NCI-H526 treated with DMSO at 0.1 percent for 48 hours (cell line): ENCODE results near the gene OTX1.
"Not testable (repeated sequence)": the region's sequence is repeated elsewhere in the genome, so short reads cannot be mapped to it uniquely, and the experiment has no call there.

Experiments used
- DNase-seq: peaks from one replicate; lab custom pipeline; 2025; lab: John Stamatoyannopoulos, UW

OTX1 gene

DNA sequence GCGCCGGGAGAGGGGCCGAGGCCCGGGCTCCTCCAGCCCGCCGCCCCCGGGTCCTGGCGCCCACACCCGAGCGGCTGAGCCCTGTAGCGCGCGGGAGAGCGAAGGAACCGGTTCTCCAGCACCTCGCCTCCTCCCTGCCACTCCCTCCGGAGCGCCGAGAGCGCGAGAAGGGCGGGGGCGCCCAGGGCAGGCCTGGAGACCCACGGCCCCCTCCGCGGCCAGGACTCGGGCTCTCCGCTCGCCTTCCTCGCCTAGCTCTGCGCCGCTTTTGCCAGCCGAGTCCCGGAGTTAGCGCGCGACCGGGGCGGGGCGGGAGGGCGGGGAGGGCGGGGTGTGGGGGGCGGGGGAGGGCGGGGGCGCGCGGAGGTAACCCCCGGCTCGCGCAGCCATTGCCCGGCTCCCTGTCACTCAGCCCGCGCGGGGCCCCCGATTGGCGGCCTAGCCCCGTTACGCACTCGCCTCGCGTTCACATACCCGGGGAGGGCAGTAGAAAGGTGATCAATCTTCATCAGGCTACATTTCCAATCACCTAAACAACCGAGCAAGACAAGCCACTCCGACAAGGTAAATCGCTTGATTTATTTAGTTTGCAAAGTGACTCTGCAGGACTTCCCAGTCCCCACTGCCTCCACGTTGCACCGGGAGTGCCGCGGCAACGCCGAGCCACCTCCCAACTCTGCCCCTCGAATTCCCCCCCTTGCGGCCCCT, at the start of gene OTX1:
TSS of gene OTX1 (plus strand) at position 497 of the 708 bp plus-strand sequence. CDS start 2,161 bp downstream, outside the sequence.
- peak; percentile 93 for DNase-seq

DNA sequence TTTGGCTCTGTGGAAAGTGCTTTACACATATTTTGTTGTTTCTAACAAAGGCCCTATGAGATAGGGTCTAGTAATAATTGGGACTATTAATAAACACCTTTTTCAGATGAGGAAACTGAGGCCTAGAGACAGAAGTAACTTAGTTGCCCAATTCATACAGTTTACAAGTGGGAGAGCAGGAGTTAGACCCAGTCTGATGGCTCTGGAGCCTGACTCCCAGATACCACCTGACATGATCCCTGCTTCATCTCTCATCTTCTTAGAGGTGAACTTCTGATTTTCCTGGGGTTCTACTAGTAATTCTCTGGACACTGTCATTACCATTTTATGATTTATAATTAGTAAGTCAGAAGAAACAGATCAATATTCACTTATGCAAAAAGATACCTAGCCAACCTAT, 49.1 kb upstream of the OTX1 start:
- DNase-seq = no peak

DNA sequence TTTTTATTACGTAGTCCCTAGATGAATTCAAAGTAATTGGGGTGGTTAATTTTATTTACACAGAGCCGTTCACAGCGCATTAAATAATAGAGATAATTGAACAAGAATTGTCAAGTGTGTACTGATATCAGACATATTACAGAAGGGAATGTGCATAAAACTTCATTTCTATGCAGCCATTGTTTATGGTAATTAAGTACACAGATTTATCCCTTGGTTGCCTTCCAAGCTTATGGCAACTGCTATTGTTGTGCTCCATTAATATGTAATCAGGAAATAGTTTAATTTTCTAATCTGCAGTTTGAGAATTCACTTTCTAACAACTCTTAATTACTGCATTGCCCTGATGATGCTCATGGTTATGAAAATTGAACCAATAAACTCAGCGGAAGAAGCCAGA, 47.3 kb upstream of the OTX1 start:
- no peak for DNase-seq

DNA sequence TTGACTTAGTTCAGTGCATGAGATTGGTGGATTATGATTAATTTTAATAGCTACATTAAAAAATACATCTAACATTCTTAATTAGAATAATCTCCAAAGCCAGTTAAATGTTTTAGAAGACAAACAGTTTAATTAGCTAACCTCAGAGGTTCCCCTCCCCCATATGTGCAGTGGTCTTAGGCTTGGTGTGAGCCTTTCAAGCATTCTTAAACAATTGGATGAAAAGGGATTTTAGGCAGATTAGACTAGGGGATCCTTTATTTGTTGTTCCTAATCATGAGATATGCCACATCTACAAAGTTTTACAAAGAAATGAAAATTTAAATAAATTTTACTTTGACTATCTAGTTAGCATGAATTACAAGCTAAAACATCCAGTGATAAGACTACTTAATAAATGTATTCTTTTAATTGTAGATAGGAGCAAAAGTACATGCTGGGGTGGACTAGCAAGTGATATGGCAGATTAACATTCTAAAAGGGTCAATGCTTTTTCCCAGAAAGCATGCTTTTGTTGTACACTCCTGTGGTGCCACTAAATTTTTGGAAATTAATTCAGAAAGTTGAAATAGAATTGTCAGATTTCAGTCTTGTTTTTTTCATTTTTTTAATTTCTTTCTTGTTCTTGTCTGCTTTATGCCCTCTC, 42.7 kb upstream of the OTX1 start:
- no peak for DNase-seq

DNA sequence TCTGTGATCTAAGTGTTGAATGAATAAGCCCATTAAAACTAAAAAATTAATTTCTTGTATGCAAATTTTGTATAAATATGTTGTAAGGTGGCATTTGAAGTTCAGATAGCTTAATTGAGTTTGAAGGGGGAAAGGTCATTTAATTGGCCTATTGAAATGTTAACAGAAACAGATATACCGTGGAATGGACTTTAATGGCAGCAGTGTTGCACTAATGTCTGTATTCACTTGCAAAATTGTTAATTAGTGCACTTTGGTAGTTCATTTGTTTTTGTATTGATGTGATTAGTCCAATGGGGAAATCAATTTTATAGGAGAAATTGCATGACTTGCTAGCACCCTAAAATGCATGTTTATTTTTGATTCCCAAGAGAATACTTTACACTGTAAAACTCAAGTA, 41.8 kb upstream of the OTX1 start:
- DNase-seq = no peak

DNA sequence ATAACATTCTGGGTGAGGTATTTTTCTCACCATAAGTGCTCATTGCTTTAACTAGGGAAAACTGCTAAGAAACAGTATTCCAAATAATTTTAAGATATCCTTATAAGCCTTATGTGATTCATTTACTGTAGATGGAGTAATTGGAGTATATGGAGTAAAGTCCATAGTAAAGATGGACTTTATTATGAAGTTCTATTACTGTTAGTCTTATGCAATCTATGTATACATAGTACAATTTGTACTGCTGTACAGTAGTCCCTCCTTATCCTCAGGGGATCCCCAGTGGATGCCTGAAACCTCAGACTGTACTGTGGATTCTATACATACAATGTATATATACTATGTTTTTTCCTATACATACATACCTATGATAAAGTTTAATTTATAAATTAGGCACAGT, 41.1 kb upstream of the OTX1 start:
- no peak for DNase-seq

DNA sequence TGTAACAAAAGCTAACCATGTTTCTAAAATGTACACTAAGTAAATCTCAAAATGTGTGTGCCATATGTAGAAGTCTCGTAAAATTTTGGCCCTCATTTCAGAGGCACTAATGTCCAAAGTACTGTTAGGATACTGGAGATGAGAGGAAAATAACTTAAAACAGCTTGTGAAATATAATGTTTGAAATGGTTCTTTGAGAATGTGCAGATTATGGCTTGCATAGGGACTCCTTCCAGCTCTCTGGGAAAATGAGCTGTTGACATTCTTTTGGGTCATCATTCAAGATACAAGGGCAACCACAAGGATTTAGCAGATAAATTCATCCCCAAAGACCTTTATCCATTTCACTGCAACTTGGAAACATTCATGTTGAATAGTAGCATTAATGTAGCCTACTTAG, 38.1 kb upstream of the OTX1 start:
- DNase-seq = no peak

DNA sequence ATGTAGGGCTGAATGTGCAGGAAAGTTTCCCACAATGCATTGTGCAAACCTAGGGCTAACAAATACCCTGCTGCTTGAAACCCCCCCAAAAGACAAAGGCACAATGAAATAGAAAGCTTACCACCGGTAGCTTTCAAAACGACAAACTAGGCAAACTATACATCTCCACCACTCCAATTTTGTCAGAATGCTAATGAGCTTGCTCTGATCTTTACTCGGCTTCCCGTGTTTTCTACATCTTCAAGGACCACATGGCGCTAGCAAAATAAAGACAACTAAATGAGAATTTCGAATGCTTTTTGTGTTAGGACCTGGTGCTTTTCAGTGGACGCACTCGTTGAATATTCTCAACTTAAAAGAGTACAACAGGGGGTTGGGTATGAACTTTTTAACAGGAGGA, 37.2 kb upstream of the OTX1 start:
- no peak for DNase-seq

DNA sequence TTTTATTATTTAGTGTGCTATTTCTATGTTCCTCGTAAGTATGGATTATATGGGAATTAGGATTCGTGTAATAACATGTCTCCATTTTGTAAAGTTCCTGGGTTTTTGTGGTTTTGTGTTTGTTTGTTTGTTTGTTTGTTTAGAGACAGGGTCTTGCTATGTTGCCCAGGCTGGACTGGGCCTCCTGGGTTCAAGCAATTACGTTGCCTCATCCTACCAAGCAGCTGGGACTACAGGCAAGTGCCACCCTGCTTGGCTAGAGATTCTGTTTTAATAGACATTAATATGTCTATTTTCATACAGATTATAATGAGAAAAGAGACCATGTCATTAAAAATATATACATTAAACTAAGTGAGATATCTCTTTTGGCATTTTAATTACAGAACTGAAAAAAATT, 35.2 kb upstream of the OTX1 start:
- DNase-seq = no peak

DNA sequence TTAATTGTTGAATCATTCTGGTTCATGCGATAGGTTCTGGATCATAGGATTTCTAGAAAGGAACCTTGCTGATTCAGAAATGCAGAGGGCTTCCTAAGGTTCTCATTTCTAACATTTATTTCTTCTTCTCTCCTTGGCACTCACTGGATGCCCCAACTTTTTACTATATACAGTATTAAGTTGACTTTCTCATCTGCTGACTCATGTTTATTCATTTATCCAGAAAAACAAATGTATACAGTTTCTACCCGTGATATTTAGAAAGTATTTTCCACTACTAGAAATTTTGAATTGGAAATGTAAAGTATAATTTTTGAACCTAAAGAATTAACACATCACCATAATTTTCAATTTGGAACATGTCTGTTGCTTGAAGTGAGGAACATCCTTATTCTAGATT, 32.2 kb upstream of the OTX1 start:
- no peak for DNase-seq

DNA sequence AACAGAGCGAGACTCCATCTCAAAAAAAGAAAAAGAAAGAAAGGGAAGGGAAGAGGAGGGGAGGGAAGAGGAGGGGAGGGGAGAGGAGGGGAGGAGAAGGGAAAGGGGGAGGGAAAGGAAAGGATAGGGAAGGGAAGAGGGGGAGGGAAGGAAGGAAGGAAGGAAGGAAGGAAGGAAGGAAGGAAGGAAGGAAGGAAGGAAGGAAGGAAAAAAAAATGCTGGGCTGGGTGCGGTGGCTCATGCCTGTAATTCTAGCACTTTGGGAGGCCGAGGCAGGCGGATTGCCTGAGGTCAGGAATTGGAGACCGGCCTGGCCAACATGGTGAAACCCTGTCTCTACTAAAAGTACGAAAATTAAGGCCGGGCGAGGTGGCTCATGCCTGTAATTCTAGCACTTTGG, 30.9 kb upstream of the OTX1 start:
- not testable (repeated sequence) for DNase-seq

DNA sequence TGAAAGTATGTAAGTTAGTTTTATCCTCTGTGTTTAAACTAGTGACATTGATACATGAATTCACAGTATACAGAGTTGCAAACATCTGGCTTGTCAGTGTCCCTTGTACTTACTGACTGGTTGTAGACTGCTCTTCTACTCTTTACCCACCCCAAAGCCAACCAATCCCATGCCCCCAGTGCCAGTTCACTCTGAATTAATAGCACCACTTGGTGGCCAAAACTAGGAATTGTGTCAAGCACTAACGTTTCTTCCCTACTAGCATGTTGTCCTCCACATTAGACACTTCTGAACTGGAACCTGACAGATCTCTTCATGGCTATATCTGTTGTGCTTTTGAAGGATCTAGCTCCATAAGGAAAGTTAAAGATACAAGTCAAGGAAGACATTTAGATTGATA, 27.2 kb upstream of the OTX1 start:
- peak; percentile 15 for DNase-seq

DNA sequence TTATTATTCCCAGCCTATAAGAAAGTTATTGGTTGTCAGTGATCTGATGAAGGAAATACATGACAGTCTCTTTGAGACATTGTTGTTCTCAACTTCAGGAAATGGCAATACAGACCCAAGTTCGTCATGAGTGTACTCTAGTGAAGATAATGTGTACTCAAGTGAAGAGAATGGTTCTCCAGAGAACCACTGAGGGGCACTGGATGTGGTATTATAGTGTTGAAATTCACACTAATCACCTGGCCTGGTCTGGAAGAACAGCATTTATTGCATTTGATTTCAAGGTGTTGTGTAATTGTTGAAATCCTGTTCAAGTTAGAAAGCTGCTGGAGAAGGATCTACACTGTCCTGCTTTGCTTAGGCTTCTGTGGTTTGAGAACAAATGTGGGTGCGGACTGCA, 23.4 kb upstream of the OTX1 start:
- DNase-seq = no peak

DNA sequence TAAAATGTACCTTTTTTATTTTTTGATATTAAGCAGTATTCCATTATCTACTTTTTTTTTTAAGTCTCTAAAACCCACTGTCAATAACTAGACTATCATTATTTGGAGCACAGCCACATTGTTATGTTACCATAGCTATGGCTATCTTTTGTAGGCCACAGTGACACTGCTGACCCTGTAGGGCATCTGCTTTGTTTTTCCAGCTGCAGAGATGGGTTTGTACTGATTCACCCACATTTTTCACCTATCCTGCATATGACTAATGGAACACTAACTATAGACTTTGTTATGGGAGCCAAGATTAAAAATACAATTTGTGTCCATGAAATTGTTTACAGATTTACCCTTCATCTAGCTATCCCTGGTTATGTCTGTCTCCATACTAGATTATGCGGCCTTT, 21.6 kb upstream of the OTX1 start:
- no peak for DNase-seq

DNA sequence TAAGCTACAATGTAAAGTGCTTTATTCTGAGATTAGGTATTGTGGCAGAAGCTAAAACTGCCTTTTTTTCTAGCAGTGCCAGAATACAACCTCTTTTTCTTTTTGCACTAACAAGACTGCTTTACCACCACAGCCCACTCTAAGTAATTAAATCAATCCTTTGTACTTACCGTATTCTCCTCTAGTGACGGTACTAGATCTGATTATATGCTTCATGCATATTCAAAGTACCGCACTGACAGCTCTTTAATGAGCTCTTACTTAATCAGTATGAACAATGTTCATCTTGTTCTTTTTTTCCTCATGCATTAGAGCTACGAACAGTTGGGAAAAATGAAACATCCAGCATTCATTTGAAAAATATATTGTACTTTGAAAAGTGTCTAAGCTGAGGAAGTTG, 16.1 kb upstream of the OTX1 start:
- peak; percentile 40 for DNase-seq

DNA sequence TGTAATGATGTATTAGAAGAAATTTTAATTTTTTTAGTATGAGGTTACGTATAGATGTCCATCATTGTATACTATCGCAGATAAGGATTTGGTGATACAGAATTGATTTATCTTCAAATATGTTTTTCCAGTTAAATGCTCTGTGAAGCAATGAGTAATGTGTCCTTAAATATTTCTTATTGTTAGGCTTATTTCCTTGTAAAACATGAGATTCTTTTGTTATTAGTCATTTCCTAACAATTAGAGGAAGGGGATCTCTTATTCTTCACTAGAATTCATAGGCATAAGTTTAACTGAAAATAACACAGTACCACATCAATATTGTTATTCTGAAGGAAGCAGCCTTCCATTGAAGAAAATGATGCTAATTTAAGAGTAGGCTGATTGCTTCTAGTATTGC, 15.5 kb upstream of the OTX1 start:
- DNase-seq = no peak

DNA sequence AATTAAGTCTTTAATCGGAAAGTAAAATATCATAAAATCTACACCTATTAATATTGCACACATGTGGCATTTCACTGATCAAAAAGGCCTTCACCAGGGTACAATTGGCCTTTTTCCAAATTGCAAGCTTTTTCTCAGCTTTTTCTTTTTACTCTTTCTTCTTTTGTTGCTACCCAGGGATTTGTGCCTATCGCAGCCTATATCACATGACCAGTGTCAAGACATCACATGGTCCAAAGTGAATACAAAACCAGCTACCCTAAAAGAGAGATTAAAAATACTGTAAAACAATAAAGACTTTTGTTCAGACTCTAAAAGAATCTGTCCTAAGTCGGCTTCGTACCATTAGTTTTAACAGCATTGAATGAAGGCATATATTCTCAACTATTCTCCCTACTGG, 15.0 kb upstream of the OTX1 start:
- DNase-seq = no peak

DNA sequence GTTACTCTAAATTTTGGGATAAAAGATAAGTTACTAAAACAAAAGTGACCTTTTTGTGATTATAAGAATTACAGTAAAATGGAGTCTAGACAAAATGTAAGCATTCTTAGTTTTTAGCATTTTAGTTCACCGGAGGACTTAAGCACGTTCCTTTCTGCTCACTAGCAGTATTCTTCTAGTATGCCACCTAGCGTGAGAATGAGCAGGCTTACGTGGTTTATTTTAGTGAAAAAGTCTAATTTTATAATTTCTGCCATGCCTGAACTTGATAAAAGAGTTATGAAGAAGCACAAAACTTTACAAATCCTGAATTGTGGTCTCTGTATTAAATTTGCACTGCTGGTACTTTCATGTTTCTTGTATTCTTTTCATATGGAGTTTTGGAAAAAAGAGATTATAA, 12.6 kb upstream of the OTX1 start:
- DNase-seq = no peak

DNA sequence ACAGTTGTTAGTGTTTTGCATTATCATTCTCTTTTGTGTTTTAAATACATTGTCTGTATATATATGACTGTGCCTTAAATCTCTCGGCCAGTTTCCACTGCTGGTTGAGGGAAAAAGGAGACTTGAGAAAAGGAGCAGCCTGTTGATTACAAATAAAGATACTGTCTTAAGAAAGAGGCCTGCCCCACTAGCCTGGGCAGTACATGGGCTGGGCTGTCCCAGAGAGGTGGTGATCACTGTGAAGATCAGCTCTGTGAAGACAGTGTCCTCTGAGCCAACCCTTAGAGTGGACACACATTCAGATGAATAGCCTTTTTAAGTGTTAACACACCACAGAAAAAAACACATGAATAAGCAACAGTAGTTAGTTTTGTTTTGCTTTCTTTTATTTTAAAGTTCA, 10.0 kb upstream of the OTX1 start:
- DNase-seq = no peak

DNA sequence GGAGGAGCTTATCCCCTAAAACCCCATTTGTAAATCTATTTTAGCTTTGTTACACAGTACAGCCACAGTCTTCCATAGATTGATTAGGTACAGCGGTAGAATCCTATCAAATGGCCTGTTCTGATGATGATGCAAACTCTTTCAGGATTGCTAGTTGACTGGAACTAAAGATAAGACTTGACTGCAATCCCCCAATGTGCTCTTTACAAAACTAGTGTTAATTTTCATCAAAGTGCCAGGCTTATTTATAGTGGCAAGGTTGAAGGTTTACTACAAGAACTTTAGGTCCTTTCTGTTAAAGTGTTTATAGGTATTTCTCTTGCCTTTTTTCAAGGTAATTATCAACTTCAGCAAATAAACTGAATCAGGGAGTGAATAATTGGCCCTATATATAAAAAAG, 9.0 kb upstream of the OTX1 start:
- no peak for DNase-seq

DNA sequence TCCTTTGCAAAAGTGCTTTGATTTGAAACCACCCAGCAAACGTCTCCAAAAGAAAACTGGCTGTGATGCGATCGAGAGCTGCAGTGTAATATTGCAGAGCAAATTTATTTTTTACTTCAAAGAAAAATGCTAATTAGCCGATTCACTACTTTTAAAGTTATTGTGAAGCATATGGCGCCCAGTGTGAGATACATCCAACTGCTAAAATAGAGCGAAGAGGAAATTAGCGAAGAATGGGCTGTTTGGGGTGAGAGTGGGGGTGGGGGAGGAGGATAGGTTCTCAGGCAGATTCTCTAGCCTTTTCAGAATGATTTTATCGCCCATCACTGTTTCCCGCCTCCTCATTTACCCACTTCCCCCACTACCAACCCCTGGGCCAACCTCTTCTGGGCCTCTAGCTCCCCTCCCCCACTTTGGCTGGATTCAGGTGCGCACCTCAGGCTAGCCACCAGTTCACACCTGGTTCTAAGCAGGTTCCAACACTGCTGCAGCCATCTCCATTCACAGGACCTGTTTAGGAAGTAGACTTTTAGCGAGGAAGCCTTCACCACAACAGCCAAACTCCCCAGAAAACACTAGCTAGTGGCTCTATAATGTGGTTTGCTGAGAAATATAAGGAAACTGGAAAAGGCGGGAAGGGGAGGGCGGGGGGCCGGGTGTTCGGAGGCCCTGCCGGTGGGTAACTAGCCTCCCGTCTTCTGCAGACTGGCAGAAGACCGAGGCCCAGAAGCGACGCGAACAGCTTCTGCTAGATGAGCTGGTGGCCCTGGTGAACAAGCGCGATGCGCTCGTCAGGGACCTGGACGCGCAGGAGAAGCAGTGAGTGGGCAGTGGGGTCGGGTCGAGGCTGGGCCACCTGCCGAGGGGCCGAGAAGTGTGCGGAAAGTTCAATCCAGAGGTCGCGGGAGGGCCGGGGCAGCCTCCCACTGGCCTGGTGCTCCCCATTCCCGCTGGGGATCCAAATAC, 6.0 kb upstream of the OTX1 start:
- DNase-seq = no peak

DNA sequence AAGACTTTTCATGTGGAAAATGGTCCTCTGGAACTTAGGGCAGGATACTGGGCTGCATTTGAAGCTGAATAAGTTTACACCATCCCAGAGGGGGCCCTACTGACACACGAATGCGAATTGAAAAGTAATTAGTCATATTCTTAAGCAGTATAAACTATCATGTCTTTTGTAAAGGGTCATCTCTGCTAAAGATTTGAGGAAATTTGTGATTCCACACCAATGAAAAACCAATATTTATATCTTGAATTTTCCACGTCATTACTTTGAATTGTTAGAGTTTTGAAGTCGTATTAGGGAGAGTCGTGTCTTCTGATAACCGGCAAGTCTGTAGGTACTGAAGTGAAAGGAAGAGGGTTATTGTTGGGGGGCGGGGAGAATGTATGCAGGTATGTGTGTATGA, 4.1 kb upstream of the OTX1 start:
- DNase-seq = no peak

DNA sequence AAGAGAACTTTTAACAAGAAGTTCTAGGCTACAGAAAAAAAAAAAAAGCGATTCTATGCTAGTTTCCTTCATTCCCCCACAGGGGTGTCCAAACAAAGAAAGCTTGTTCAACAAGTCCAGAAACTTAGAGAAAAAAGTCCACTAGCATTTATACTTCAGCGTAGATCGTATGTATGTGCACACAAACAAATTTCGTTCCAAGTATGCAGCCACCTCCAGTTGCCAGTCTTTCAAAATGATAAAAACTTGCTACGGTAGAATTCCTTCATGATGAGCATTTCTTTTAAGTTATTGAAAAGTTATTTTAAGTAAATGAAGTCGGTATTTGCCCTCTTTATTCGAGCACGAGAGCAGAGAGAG, 3.7 kb upstream of the OTX1 start:
- no peak for DNase-seq
